Neutrophil (primary cell): ENCODE data around the gene SOCS3.
A peak's percentile ranks its signal among the peaks of the same experiment; 100 is the strongest.

Source experiments
- H3K27ac ChIP-seq: fragments of 200-600 bp; sonication (generic); 2 replicates; pipeline ENCODE4 v1.5.1; 2016; ENCODE audit warnings: mild to moderate bottlenecking, moderate library complexity
- H3K27me3 ChIP-seq: fragments of 200-600 bp; sonication (generic); 2 replicates; pipeline ENCODE4 v1.6.0; 2016; ENCODE audit warnings: mild to moderate bottlenecking
- H3K36me3 ChIP-seq: fragments of 200-600 bp; sonication (generic); 2 replicates; pipeline ENCODE4 v1.5.1; 2017
- H3K4me1 ChIP-seq, 2 experiments: fragments of 200-600 bp in 1 of 2; sonication (generic) in 1 of 2; 1 replicate in 1 of 2; 2 replicates in 1 of 2; pipeline versions ENCODE4 v1.5.1 to v1.6.1; 2013 to 2016; ENCODE audit warnings: low read depth in 1 of 2, low read length in 1 of 2, mild to moderate bottlenecking in 1 of 2, moderate library complexity in 1 of 2; ENCODE audit not compliant: control insufficient read depth in 1 of 2, insufficient read depth in 1 of 2
- H3K4me3 ChIP-seq, 2 experiments: fragments of 200-600 bp in 1 of 2; sonication (generic) in 1 of 2; 1 replicate in 1 of 2; 2 replicates in 1 of 2; pipeline ENCODE4 v1.5.1; 2013 to 2016; ENCODE audit warnings: low read depth in 1 of 2, low read length in 1 of 2, mild to moderate bottlenecking in 1 of 2, moderate library complexity in 1 of 2
- H3K9me3 ChIP-seq: fragments of 200-600 bp; sonication (generic); 2 replicates; pipeline ENCODE4 v1.5.1; 2016
- CTCF ChIP-seq: fragments of 200-600 bp; sonication (generic); IDR thresholded peaks from 2 replicates; pipeline ENCODE4 v1.5.1; 2016; ENCODE audit warnings: antibody characterized with exemption

SOCS3 gene

GRCh38 chr17:78343187-78343542, 16.7 kb downstream of the SOCS3 start:
- no peaks in the 10 kb centered on the region for H3K9me3 ChIP-seq
- no peak for TF ChIP-seq CTCF
- peak overlapping the region in 1 of 2 experiments; percentile 56 for H3K4me3 ChIP-seq
- H3K4me1 ChIP-seq = peaks cover 25 to 36% of the 10 kb centered on the region in 2 experiments
- H3K27ac ChIP-seq = peak overlapping the region; percentile 13
- H3K36me3 ChIP-seq = no peaks in the 10 kb centered on the region
- peaks cover 98% of the 10 kb centered on the region for H3K27me3 ChIP-seq

GRCh38 chr17:78342449-78343186, 17.3 kb downstream of the SOCS3 start:
- no peaks in the 10 kb centered on the region for H3K36me3 ChIP-seq
- H3K27ac ChIP-seq = peak overlapping the region; percentile 13
- H3K4me3 ChIP-seq = peak overlapping the region; percentile 52 to 56
- no peak for TF ChIP-seq CTCF
- H3K4me1 ChIP-seq = peaks cover 25 to 41% of the 10 kb centered on the region in 2 experiments
- H3K9me3 ChIP-seq = no peaks in the 10 kb centered on the region
- H3K27me3 ChIP-seq = peaks cover 98% of the 10 kb centered on the region

GRCh38 chr17:78341559-78342448, 18.1 kb downstream of the SOCS3 start:
- Histone ChIP-seq H3K9me3 (no peaks in the 10 kb centered on the region), H3K4me3 (peak overlapping the region; percentile 52 to 56), H3K4me1 (peaks cover 25 to 47% of the 10 kb centered on the region in 2 experiments), H3K27me3 (peaks cover 98% of the 10 kb centered on the region), H3K27ac (no peak overlapping the region), H3K36me3 (no peaks in the 10 kb centered on the region)
- TF ChIP-seq CTCF = no peak

GRCh38 chr17:78340183-78340955, 19.5 kb downstream of the SOCS3 start:
- Histone ChIP-seq H3K27ac (no peak overlapping the region), H3K4me3 (no peak overlapping the region), H3K9me3 (no peaks in the 10 kb centered on the region), H3K4me1 (peaks cover 25 to 47% of the 10 kb centered on the region in 2 experiments), H3K36me3 (no peaks in the 10 kb centered on the region), H3K27me3 (peaks cover 84% of the 10 kb centered on the region)
- no peak for TF ChIP-seq CTCF

- no peak for TF ChIP-seq CTCF
- H3K9me3 ChIP-seq = no peaks in the 10 kb centered on the region
- no peaks in the 10 kb centered on the region for H3K36me3 ChIP-seq
- H3K4me1 ChIP-seq = peaks cover 21 to 31% of the 10 kb centered on the region in 2 experiments
- no peak overlapping the region for H3K4me3 ChIP-seq
- H3K27me3 ChIP-seq = peaks cover 78% of the 10 kb centered on the region
- H3K27ac ChIP-seq = no peak overlapping the region
These were observed 21.2 kb downstream of the SOCS3 start for GRCh38 chr17:78338486-78339259.
